ENCODE results near the gene PRUNE2. TPM values are rescaled to one million over a fixed set of nuclear protein-coding genes. Genes with fewer than 3 reads are reported as not detected.

The PRUNE2 gene
- total RNA-seq, 5 donors from 2014 or later (not counting 1 experiment from before 2014, with no cell fraction given): 0.20 to 0.76 (median 0.45) TPM

DNA sequence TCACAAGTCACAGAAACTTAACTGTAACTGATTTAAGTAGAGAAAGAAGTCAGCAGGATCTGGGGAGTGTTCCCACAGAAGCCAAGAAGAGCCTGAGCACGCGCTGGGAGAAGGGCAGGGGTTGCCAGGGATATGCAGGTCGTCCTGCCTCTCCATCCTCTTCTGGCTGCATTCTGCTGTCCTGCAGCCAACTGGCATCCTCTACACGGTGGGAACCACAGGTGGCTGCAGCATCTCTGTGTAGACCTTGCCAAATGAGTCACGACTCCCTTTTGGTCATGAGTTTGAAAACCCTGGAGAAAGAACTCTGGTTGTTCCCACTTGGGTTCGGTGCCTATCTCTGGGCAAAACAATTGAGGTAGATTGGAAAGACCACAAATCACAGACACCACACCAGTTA, 180.0 kb downstream of the PRUNE2 start:
- Mint-ChIP-seq H3K27ac (no peak overlapping the region), H3K27me3 (peaks cover 9 to 31% of the 10 kb centered on the region in 2 donors), H3K4me1 (no peaks in the 10 kb centered on the region), H3K9me3 (no peaks in the 10 kb centered on the region), H3K4me3 (no peak overlapping the region), H3K36me3 (no peaks in the 10 kb centered on the region)
- WGBS (ENCODE audit: insufficient coverage): 58% methylated on average over 4 of the region's 6 CpGs
- no peak for DNase-seq
- no peak for ATAC-seq (replicated peaks in 1 of 4)
- no peak overlapping the region for H3K27ac ChIP-seq (ENCODE audit: low read length)
- no peaks in the 10 kb centered on the region for H3K4me1 ChIP-seq (ENCODE audit: control insufficient read depth in 1 of 2, extremely low read depth in 1 of 2, insufficient read depth in 2 of 2, low read length in 2 of 2)
- ChIA-PET CTCF (no interaction called here), POLR2A (no interaction called here)
- H3K27me3 ChIP-seq (replicated peaks in 1 of 2; ENCODE audit: control insufficient read depth in 2 of 2, extremely low read depth in 1 of 2, insufficient read depth in 2 of 2, low read length in 1 of 2): peaks cover 0 to 5% of the 10 kb centered on the region in 2 experiments
- H3K4me3 ChIP-seq (ENCODE audit: control insufficient read depth in 1 of 2, extremely low read depth in 1 of 2, low read length in 1 of 2): no peak overlapping the region
- H3K9me3 ChIP-seq: no peaks in the 10 kb centered on the region
- H3K36me3 ChIP-seq (ENCODE audit: control insufficient read depth in 2 of 2, extremely low read depth in 1 of 2, insufficient read depth in 1 of 2, low read length in 1 of 2): no peaks in the 10 kb centered on the region

DNA sequence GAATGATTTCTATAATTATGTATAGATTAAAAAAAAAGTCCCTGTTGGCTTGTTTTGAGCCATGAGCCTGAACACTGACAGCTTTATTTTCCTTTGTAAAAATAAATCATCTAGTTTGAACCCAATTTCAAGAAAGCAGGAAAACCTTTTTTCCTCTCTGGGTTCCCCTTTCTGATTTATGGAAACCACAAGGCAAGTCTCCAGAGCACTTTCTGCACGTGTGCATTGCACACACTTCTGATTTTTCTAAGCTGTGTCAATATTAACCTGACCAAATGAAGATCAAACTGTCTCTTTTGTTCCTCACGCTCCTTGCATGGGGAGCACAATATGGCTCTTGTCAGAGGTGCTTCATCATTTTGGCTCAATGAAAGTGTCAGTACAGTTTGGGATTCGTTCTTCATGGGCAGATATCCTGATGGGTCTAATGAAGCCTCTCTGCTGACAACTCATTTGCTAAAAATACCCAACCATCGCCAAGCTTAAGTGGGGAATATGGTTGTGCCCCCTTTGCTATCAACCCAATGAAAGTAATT, 180.8 kb downstream of the PRUNE2 start:
- CTCF ChIA-PET: no interaction called here
- Mint-ChIP-seq H3K4me3 (no peak overlapping the region), H3K27ac (no peak overlapping the region), H3K9me3 (no peaks in the 10 kb centered on the region), H3K36me3 (no peaks in the 10 kb centered on the region), H3K4me1 (no peaks in the 10 kb centered on the region), H3K27me3 (peaks cover 12 to 31% of the 10 kb centered on the region in 2 donors)
- POLR2A ChIA-PET: no interaction called here
- DNase-seq: no peak
- WGBS (ENCODE audit: insufficient coverage): 0% methylated on average over 2 of the region's 4 CpGs
- Histone ChIP-seq H3K27ac (ENCODE audit: low read length) (no peak overlapping the region), H3K4me3 (ENCODE audit: control insufficient read depth in 1 of 2, extremely low read depth in 1 of 2, low read length in 1 of 2) (no peak overlapping the region), H3K27me3 (replicated peaks in 1 of 2; ENCODE audit: control insufficient read depth in 2 of 2, extremely low read depth in 1 of 2, insufficient read depth in 2 of 2, low read length in 1 of 2) (peaks cover 0 to 5% of the 10 kb centered on the region in 2 experiments), H3K4me1 (ENCODE audit: control insufficient read depth in 1 of 2, extremely low read depth in 1 of 2, insufficient read depth in 2 of 2, low read length in 2 of 2) (no peaks in the 10 kb centered on the region), H3K9me3 (no peaks in the 10 kb centered on the region), H3K36me3 (ENCODE audit: control insufficient read depth in 2 of 2, extremely low read depth in 1 of 2, insufficient read depth in 1 of 2, low read length in 1 of 2) (no peaks in the 10 kb centered on the region)
- no peak for ATAC-seq (replicated peaks in 1 of 4)

GRCh38 chr9:76720245-76720644, 185.7 kb downstream of the PRUNE2 start:
- no peaks in the 10 kb centered on the region for H3K4me1 ChIP-seq (ENCODE audit: control insufficient read depth in 1 of 2, extremely low read depth in 1 of 2, insufficient read depth in 2 of 2, low read length in 2 of 2)
- no CpG with 5 or more reads among the region's 3 CpGs for WGBS (ENCODE audit: insufficient coverage)
- no peak overlapping the region for H3K27ac ChIP-seq (ENCODE audit: low read length)
- H3K27me3 ChIP-seq (replicated peaks in 1 of 2; ENCODE audit: control insufficient read depth in 2 of 2, extremely low read depth in 1 of 2, insufficient read depth in 2 of 2, low read length in 1 of 2): peaks cover 0 to 3% of the 10 kb centered on the region in 2 experiments
- Mint-ChIP-seq H3K4me3 (no peak overlapping the region), H3K36me3 (no peaks in the 10 kb centered on the region), H3K9me3 (no peaks in the 10 kb centered on the region), H3K4me1 (no peaks in the 10 kb centered on the region), H3K27ac (no peak overlapping the region), H3K27me3 (peaks cover 21 to 23% of the 10 kb centered on the region in 2 donors)
- no peaks in the 10 kb centered on the region for H3K36me3 ChIP-seq (ENCODE audit: control insufficient read depth in 2 of 2, extremely low read depth in 1 of 2, insufficient read depth in 1 of 2, low read length in 1 of 2)
- no peak for ATAC-seq (replicated peaks in 1 of 4)
- H3K9me3 ChIP-seq: no peaks in the 10 kb centered on the region
- ChIA-PET POLR2A (no interaction called here), CTCF (no interaction called here)
- DNase-seq: no peak
- no peak overlapping the region for H3K4me3 ChIP-seq (ENCODE audit: control insufficient read depth in 1 of 2, extremely low read depth in 1 of 2, low read length in 1 of 2)

DNA sequence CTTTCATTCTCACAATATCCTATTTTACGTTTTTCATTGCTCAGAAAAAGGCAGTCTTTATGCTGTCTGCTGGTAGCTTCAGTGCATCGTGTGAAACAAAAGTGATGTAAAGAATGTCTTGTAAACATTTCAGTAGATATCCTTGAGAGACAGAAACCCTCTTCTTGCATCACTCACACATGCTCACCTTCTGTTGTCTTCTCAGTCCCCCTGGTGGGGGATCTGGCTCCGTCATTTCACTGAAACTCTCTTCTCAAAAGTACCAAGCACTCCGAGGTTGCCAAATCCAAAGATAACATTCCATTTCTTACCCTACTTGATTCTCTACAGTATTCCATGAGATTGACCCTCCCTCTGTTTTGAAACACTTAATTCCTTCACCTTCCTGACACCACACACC, 187.7 kb downstream of the PRUNE2 start:
- ChIA-PET POLR2A (no interaction called here), CTCF (no interaction called here)
- Mint-ChIP-seq H3K9me3 (no peaks in the 10 kb centered on the region), H3K4me3 (no peak overlapping the region), H3K27ac (no peak overlapping the region), H3K27me3 (peaks cover 13 to 20% of the 10 kb centered on the region in 2 donors), H3K36me3 (no peaks in the 10 kb centered on the region), H3K4me1 (no peaks in the 10 kb centered on the region)
- WGBS (ENCODE audit: insufficient coverage): no CpG with 5 or more reads among the region's 4 CpGs
- H3K9me3 ChIP-seq: no peaks in the 10 kb centered on the region
- H3K4me1 ChIP-seq (ENCODE audit: control insufficient read depth in 1 of 2, extremely low read depth in 1 of 2, insufficient read depth in 2 of 2, low read length in 2 of 2): no peaks in the 10 kb centered on the region
- DNase-seq: no peak
- peaks cover 0 to 2% of the 10 kb centered on the region in 2 experiments for H3K27me3 ChIP-seq (replicated peaks in 1 of 2; ENCODE audit: control insufficient read depth in 2 of 2, extremely low read depth in 1 of 2, insufficient read depth in 2 of 2, low read length in 1 of 2)
- H3K4me3 ChIP-seq (ENCODE audit: control insufficient read depth in 1 of 2, extremely low read depth in 1 of 2, low read length in 1 of 2): no peak overlapping the region
- no peak overlapping the region for H3K27ac ChIP-seq (ENCODE audit: low read length)
- ATAC-seq (replicated peaks in 1 of 4): no peak
- H3K36me3 ChIP-seq (ENCODE audit: control insufficient read depth in 2 of 2, extremely low read depth in 1 of 2, insufficient read depth in 1 of 2, low read length in 1 of 2): no peaks in the 10 kb centered on the region

- Histone ChIP-seq H3K4me1 (ENCODE audit: control insufficient read depth in 1 of 2, extremely low read depth in 1 of 2, insufficient read depth in 2 of 2, low read length in 2 of 2) (no peaks in the 10 kb centered on the region), H3K27ac (ENCODE audit: low read length) (no peak overlapping the region), H3K9me3 (no peaks in the 10 kb centered on the region), H3K4me3 (ENCODE audit: control insufficient read depth in 1 of 2, extremely low read depth in 1 of 2, low read length in 1 of 2) (no peak overlapping the region), H3K36me3 (ENCODE audit: control insufficient read depth in 2 of 2, extremely low read depth in 1 of 2, insufficient read depth in 1 of 2, low read length in 1 of 2) (no peaks in the 10 kb centered on the region), H3K27me3 (replicated peaks in 1 of 2; ENCODE audit: control insufficient read depth in 2 of 2, extremely low read depth in 1 of 2, insufficient read depth in 2 of 2, low read length in 1 of 2) (peaks cover 0 to 2% of the 10 kb centered on the region in 2 experiments)
- POLR2A ChIA-PET: no interaction called here
- no CpG with 5 or more reads among the region's 5 CpGs for WGBS (ENCODE audit: insufficient coverage)
- H3K4me3 Mint-ChIP-seq: no peak overlapping the region
- peaks cover 11 to 20% of the 10 kb centered on the region in 2 donors for H3K27me3 Mint-ChIP-seq
- ATAC-seq (replicated peaks in 1 of 4) (no peak), DNase-seq (no peak)
- no peaks in the 10 kb centered on the region for H3K36me3 Mint-ChIP-seq
- no peaks in the 10 kb centered on the region for H3K9me3 Mint-ChIP-seq
- CTCF ChIA-PET: no interaction called here
- no peaks in the 10 kb centered on the region for H3K4me1 Mint-ChIP-seq
- no peak overlapping the region for H3K27ac Mint-ChIP-seq
These were observed 188.3 kb downstream of the PRUNE2 start for GRCh38 chr9:76717613-76718012.

GRCh38 chr9:76717176-76717575, 188.7 kb downstream of the PRUNE2 start:
- Mint-ChIP-seq H3K4me1 (no peaks in the 10 kb centered on the region), H3K36me3 (no peaks in the 10 kb centered on the region), H3K27me3 (peaks cover 11 to 20% of the 10 kb centered on the region in 2 donors), H3K4me3 (no peak overlapping the region), H3K27ac (no peak overlapping the region), H3K9me3 (no peaks in the 10 kb centered on the region)
- no peak for DNase-seq
- H3K4me3 ChIP-seq (ENCODE audit: control insufficient read depth in 1 of 2, extremely low read depth in 1 of 2, low read length in 1 of 2): no peak overlapping the region
- H3K4me1 ChIP-seq (ENCODE audit: control insufficient read depth in 1 of 2, extremely low read depth in 1 of 2, insufficient read depth in 2 of 2, low read length in 2 of 2): no peaks in the 10 kb centered on the region
- no peak for ATAC-seq (replicated peaks in 1 of 4)
- no peaks in the 10 kb centered on the region for H3K9me3 ChIP-seq
- 60% methylated on average over 2 of the region's 5 CpGs for WGBS (ENCODE audit: insufficient coverage)
- peaks cover 0 to 2% of the 10 kb centered on the region in 2 experiments for H3K27me3 ChIP-seq (replicated peaks in 1 of 2; ENCODE audit: control insufficient read depth in 2 of 2, extremely low read depth in 1 of 2, insufficient read depth in 2 of 2, low read length in 1 of 2)
- no peak overlapping the region for H3K27ac ChIP-seq (ENCODE audit: low read length)
- no peaks in the 10 kb centered on the region for H3K36me3 ChIP-seq (ENCODE audit: control insufficient read depth in 2 of 2, extremely low read depth in 1 of 2, insufficient read depth in 1 of 2, low read length in 1 of 2)
- ChIA-PET POLR2A (no interaction called here), CTCF (no interaction called here)

GRCh38 chr9:76716085-76716672, 189.7 kb downstream of the PRUNE2 start:
- H3K4me1 Mint-ChIP-seq: no peaks in the 10 kb centered on the region
- ChIA-PET CTCF (no interaction called here), POLR2A (no interaction called here)
- H3K27ac ChIP-seq (ENCODE audit: low read length): no peak overlapping the region
- peaks cover 15 to 20% of the 10 kb centered on the region in 2 donors for H3K27me3 Mint-ChIP-seq
- 57% methylated on average over 2 of the region's 7 CpGs for WGBS (ENCODE audit: insufficient coverage)
- H3K36me3 ChIP-seq (ENCODE audit: control insufficient read depth in 2 of 2, extremely low read depth in 1 of 2, insufficient read depth in 1 of 2, low read length in 1 of 2): no peaks in the 10 kb centered on the region
- H3K36me3 Mint-ChIP-seq: no peaks in the 10 kb centered on the region
- H3K27me3 ChIP-seq (replicated peaks in 1 of 2; ENCODE audit: control insufficient read depth in 2 of 2, extremely low read depth in 1 of 2, insufficient read depth in 2 of 2, low read length in 1 of 2): peaks cover 0 to 2% of the 10 kb centered on the region in 2 experiments
- no peaks in the 10 kb centered on the region for H3K4me1 ChIP-seq (ENCODE audit: control insufficient read depth in 1 of 2, extremely low read depth in 1 of 2, insufficient read depth in 2 of 2, low read length in 2 of 2)
- H3K4me3 Mint-ChIP-seq: no peak overlapping the region
- H3K27ac Mint-ChIP-seq: no peak overlapping the region
- H3K9me3 Mint-ChIP-seq: no peaks in the 10 kb centered on the region
- H3K9me3 ChIP-seq: no peaks in the 10 kb centered on the region
- H3K4me3 ChIP-seq (ENCODE audit: control insufficient read depth in 1 of 2, extremely low read depth in 1 of 2, low read length in 1 of 2): no peak overlapping the region
- DNase-seq (no peak), ATAC-seq (replicated peaks in 1 of 4) (no peak)

Data from T-cell (primary cell).